RWPE2 (cell line): ENCODE data around the gene CCDC28A.

Experiments used
- ATAC-seq: fragments of 200-7000 bp; cut with Tn5 transposase; 3 replicates; pipeline ENCODE4 v1.9.1; 2021; ENCODE audit warnings: low read depth
- DNase-seq: peaks from one replicate; pipeline ENCODE4 v3.0.0-alpha.2; 2020; ENCODE audit warnings: low spot score
- H3K27ac ChIP-seq: fragments of 450-650 bp; 2 replicates; pipeline ENCODE4 v1.5.1; 2017; ENCODE audit warnings: mild to moderate bottlenecking; ENCODE audit not compliant: poor library complexity, severe bottlenecking
- H3K27me3 ChIP-seq: fragments of 250-450 bp; sonication (Bioruptor Pico); 2 replicates; pipeline ENCODE4 v1.5.1; 2021; ENCODE audit warnings: mild to moderate bottlenecking, moderate library complexity; ENCODE audit not compliant: insufficient read depth, poor library complexity, severe bottlenecking
- H3K36me3 ChIP-seq: fragments of 250-450 bp; sonication (Bioruptor Pico); 2 replicates; pipeline ENCODE4 v1.5.1; 2020; ENCODE audit warnings: low read depth, mild to moderate bottlenecking, moderate library complexity
- H3K4me1 ChIP-seq: fragments of 250-450 bp; sonication (Bioruptor Pico); 2 replicates; pipeline ENCODE4 v1.5.1; 2021; ENCODE audit warnings: mild to moderate bottlenecking, moderate library complexity; ENCODE audit not compliant: insufficient read depth, poor library complexity, severe bottlenecking
- H3K4me3 ChIP-seq: fragments of 250-450 bp; sonication (Bioruptor Pico); 2 replicates; pipeline ENCODE4 v1.5.1; 2021; ENCODE audit warnings: mild to moderate bottlenecking, moderate library complexity; ENCODE audit not compliant: severe bottlenecking
- H3K9me3 ChIP-seq: fragments of 250-450 bp; sonication (Bioruptor Pico); 2 replicates; pipeline ENCODE4 v1.5.1; 2021; ENCODE audit warnings: mild to moderate bottlenecking, moderate library complexity; ENCODE audit not compliant: severe bottlenecking
- CTCF ChIP-seq: fragments of 450-650 bp; IDR thresholded peaks from one replicate; pipeline ENCODE4 v1.5.1; 2017; ENCODE audit warnings: mild to moderate bottlenecking, moderate library complexity; ENCODE audit not compliant: poor library complexity, severe bottlenecking

CCDC28A gene

GRCh38 chr6:138797806-138798446 lies 24.4 kb downstream of the CCDC28A start:
- no peak for ATAC-seq

DNA sequence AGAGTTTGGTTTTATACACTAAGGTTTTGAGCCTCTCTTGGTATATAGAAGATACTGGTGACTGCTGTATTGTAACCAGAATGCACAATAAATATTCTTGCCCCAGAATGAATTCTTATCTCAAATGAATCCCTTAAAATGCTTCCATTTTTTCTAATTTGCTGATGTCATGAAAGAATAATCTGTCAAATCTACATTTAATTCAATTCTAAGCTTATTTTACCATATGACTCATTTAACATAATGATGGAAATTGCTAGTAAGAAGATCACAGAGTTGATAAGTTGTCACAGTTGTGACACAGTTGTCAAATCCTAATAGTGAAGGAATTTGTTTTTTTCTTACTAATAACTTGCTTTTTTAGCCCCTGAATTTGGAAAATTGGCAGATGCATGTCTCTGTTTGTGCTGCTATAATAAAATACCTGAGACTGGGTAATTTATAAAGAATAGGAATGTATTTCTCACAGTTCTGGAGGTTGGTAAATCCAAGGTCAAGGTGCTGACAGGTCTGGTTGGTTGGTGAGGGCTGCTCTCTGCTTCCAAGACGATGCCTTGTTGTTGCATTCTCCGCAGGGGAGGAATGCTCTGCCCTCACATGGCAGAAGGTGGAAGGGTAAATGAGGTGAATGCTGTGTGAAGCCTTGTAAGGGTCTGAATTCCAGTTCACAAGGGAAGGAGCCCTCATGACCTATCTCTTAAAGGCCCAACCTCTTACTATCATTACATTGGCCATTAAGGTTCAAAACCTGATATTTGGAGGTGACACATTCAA lies 27.0 kb downstream of the CCDC28A start:
- DNase-seq (no peak), ATAC-seq (no peak)
- H3K27ac ChIP-seq, result no peak overlapping the region
- H3K36me3 ChIP-seq, result no peaks in the 10 kb centered on the region
- no peaks in the 10 kb centered on the region for H3K4me1 ChIP-seq
- H3K4me3 ChIP-seq, result no peak overlapping the region
- no peaks in the 10 kb centered on the region for H3K27me3 ChIP-seq
- H3K9me3 ChIP-seq, result no peaks in the 10 kb centered on the region
- no peak for TF ChIP-seq CTCF

More at GRCh38 chr6:138797806-138798446, 24.4 kb downstream of the CCDC28A start:
- no peaks in the 10 kb centered on the region for H3K27me3 ChIP-seq
- no peaks in the 10 kb centered on the region for H3K4me1 ChIP-seq
- no peak overlapping the region for H3K27ac ChIP-seq
- no peak for DNase-seq
- H3K36me3 ChIP-seq, result no peaks in the 10 kb centered on the region
- TF ChIP-seq CTCF, result no peak
- H3K9me3 ChIP-seq, result no peaks in the 10 kb centered on the region
- no peak overlapping the region for H3K4me3 ChIP-seq

DNA sequence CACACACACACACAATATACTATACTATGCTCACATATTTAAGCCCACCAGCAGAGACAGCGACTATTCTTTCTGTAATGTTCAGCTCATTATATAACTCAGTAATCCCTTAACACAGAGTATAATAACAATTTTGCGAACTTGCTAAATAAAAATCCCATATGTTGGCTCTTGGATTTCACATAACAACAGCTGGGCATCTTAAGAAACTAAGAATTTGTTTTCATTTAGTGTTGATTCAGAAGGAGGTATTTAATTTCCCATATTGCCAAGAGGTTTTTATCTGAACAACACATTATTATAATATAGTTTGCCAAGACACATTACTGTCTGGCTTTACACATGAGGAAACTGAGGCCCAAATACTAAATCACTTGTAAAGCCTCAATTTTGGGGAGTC lies 29.8 kb downstream of the CCDC28A start:
- DNase-seq (no peak), ATAC-seq (no peak)
- Histone ChIP-seq H3K27ac (no peak overlapping the region), H3K4me3 (no peak overlapping the region), H3K4me1 (no peaks in the 10 kb centered on the region), H3K9me3 (no peaks in the 10 kb centered on the region), H3K36me3 (no peaks in the 10 kb centered on the region), H3K27me3 (no peaks in the 10 kb centered on the region)
- TF ChIP-seq CTCF, result no peak

DNA sequence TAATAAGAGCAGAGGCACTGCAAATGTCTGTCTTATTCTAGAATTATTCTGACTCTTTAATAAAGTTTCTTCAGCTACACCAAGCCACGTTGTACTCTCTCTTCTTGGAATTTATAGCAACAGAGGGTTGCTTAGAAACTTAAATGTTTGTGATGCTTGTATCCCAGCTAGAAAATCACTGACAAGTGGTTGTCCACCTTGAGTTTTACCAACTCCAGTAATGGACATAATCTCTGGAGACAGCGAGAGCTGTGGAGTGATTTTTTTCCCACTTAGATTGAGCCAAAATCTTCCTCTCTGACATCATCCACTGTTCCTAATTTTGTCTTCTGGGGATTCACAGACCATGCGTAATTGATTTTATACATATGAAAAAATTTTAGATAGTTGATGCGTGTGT lies 30.3 kb downstream of the CCDC28A start:
- no peak overlapping the region for H3K4me3 ChIP-seq
- no peaks in the 10 kb centered on the region for H3K4me1 ChIP-seq
- H3K27ac ChIP-seq, result no peak overlapping the region
- ATAC-seq (no peak), DNase-seq (no peak)
- TF ChIP-seq CTCF, result no peak
- no peaks in the 10 kb centered on the region for H3K36me3 ChIP-seq
- no peaks in the 10 kb centered on the region for H3K9me3 ChIP-seq
- no peaks in the 10 kb centered on the region for H3K27me3 ChIP-seq
